ENCODE results near the gene MDM2. TPM values are rescaled to one million over a fixed set of nuclear protein-coding genes. Genes with fewer than 3 reads are reported as not detected.

The MDM2 gene
- polyA plus RNA-seq, 2 of the 4 experiments (the other 2 are of a cell fraction) = 40.3 to 96.4 TPM

DNA sequence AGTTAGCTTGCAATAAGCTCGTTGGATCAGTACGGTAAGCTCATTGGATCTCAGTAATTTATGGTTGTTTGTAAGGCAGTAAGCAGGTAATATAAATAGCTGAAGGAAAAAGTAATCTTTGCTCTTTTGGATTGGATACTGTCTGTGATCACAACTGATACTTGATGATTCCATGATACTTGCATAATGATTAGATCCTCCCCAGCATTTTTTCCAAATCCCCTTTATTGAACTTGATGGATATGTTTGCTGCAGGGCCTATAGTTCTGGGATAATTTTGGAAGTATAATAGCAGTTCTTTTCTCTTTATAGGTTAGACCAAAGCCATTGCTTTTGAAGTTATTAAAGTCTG lies 5.2 kb downstream of the MDM2 start (continued):
- TF ChIP-seq HOXA7 (CRISPR knock-in tag; IDR thresholded peaks at IDR 0.05) (no peak), NPAS2 (CRISPR knock-in tag; IDR thresholded peaks at IDR 0.05; ENCODE audit: borderline replicate concordance) (no peak), GATA3 (IDR thresholded peaks at IDR 0.05; ENCODE audit: borderline replicate concordance) (no peak), JUN (IDR thresholded peaks at IDR 0.05) (no peak)
- TF ChIP-seq, protein P1, sequence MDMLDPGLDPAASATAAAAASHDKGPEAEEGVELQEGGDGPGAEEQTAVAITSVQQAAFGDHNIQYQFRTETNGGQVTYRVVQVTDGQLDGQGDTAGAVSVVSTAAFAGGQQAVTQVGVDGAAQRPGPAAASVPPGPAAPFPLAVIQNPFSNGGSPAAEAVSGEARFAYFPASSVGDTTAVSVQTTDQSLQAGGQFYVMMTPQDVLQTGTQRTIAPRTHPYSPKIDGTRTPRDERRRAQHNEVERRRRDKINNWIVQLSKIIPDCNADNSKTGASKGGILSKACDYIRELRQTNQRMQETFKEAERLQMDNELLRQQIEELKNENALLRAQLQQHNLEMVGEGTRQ (IDR thresholded peaks at IDR 0.05) = no peak

DNA sequence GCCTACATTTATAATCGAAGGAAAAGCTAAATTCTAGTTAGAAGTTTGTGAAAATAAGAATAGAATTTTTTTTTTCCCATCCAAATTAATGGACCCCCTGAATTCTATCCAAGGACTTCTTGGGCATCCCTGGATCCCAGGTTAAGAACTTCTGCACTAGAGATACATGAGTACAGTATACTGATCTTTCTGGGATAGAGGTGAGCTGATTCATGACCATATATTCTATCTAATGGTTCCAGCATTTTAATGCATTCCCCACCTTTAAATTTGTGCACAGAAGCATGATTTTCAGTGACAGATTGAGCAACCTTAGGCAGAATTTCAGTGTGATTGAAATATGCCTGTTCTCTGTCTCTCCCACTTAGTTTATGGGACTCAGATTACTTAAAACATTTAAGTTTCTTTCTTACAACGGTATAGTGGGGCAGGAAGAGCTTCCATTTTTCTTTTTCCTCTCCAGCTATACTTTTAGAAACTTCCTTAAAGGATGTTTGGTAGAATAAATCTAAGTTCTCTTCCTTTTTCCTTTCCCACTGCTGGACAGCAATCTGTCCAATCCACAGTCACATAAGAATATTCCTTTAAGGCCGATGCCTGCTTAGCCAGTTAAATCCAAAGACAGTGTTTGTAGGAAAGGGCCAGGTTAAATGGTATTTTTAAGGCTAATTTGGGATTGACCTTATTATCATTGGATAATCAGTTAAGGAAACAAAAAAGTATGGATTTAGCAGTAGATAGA lies 6.7 kb downstream of the MDM2 start:
- FAIRE-seq (no peak), ATAC-seq (no peak), DNase-seq (ENCODE audit: low read depth in 1 of 2, low spot score in 1 of 2) (no peak)
- Histone ChIP-seq H3K9me3 (no peaks in the 10 kb centered on the region), H3K4me3 (no peak overlapping the region), H3K4me2 (peak overlapping the region; percentile 76; the same call in 2 of the 3 replicates), H3K4me1 (peaks cover 40% of the 10 kb centered on the region; the same call in 2 of the 3 replicates), H3K27ac (no peak overlapping the region)
- ChIA-PET CTCF (interaction anchor here (1.1 to 1.9 kb wide), 3 partner anchors 16 to 54 kb away, joined by 3 to 5 read pairs (median 4); no protein-coding TSS in a partner anchor), POLR2A (no interaction called here)
- TF ChIP-seq NPAS2 (CRISPR knock-in tag; IDR thresholded peaks at IDR 0.05; ENCODE audit: borderline replicate concordance) (no peak), MAFK (IDR thresholded peaks at IDR 0.05; ENCODE audit: partially characterized antibody) (no peak), SMC3 (IDR thresholded peaks at IDR 0.05) (no peak), MYC (IDR thresholded peaks at IDR 0.05; ENCODE audit: borderline replicate concordance, low read length) (no peak), TP53 (CRISPR knock-in tag; IDR thresholded peaks at IDR 0.05) (no peak), REST (IDR thresholded peaks at IDR 0.05) (no peak), RAD21 (conservative IDR thresholded peaks at IDR 0.05 in 1 of 2, IDR thresholded peaks at IDR 0.05 in 1 of 2) (no peak), ELK1 (IDR thresholded peaks at IDR 0.05; ENCODE audit: low read depth, low read length) (no peak), ZFP36 (IDR thresholded peaks at IDR 0.05; ENCODE audit: borderline replicate concordance, partially characterized antibody) (no peak), SREBF2 (IDR thresholded peaks at IDR 0.05) (no peak), ZC3H11A (IDR thresholded peaks at IDR 0.05) (no peak), EHF (CRISPR knock-in tag; IDR thresholded peaks at IDR 0.05) (no peak), RCOR1 (IDR thresholded peaks at IDR 0.05; ENCODE audit: low read depth, low read length) (no peak), HEYL (CRISPR knock-in tag; IDR thresholded peaks at IDR 0.05) (no peak), EHMT2 (IDR thresholded peaks at IDR 0.05; ENCODE audit: low read depth) (no peak)
- TF ChIP-seq, protein P2, sequence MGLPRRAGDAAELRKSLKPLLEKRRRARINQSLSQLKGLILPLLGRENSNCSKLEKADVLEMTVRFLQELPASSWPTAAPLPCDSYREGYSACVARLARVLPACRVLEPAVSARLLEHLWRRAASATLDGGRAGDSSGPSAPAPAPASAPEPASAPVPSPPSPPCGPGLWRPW (IDR thresholded peaks at IDR 0.05) = no peak
- TF ChIP-seq, protein P3, sequence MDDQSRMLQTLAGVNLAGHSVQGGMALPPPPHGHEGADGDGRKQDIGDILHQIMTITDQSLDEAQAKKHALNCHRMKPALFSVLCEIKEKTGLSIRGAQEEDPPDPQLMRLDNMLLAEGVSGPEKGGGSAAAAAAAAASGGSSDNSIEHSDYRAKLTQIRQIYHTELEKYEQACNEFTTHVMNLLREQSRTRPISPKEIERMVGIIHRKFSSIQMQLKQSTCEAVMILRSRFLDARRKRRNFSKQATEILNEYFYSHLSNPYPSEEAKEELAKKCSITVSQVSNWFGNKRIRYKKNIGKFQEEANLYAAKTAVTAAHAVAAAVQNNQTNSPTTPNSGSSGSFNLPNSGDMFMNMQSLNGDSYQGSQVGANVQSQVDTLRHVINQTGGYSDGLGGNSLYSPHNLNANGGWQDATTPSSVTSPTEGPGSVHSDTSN (IDR thresholded peaks at IDR 0.05) = no peak
- WGBS (ENCODE audit: missing lambda C conversion rate) = 71% methylated on average over 3 of the region's 3 CpGs
